Dendritic cell treated with granulocyte-macrophage colony-stimulating factor and Interleukin-4, amounts not matched to agents 40 ng/mL and 50 ng/mL, for 4 days (primary cell): Measurements from ENCODE around the gene TRIO.

Experiments
- H3K27ac Mint-ChIP-seq: one replicate; pipeline ENCODE4 v1.8.0; 2022; ENCODE audit warnings: mild to moderate bottlenecking, mixed read lengths
- H3K27me3 Mint-ChIP-seq: one replicate; pipeline ENCODE4 v1.8.0; 2022; ENCODE audit warnings: mild to moderate bottlenecking, mixed read lengths
- H3K36me3 Mint-ChIP-seq: one replicate; pipeline ENCODE4 v1.8.0; 2022; ENCODE audit warnings: low read depth, mixed read lengths
- H3K4me1 Mint-ChIP-seq: one replicate; pipeline ENCODE4 v1.8.0; 2022; ENCODE audit warnings: low read depth, mixed read lengths
- H3K4me3 Mint-ChIP-seq: one replicate; pipeline ENCODE4 v1.8.0; 2022; ENCODE audit warnings: mild to moderate bottlenecking, moderate library complexity, mixed read lengths
- H3K9me3 Mint-ChIP-seq: one replicate; pipeline ENCODE4 v1.8.0; 2022; ENCODE audit warnings: mixed read lengths
- intact Hi-C: fragments of 100-400 bp; cut with micrococcal nuclease; formaldehyde crosslinking; loops from one replicate; pipeline ENCODE4 v1.15.0; 2022

TRIO gene

DNA sequence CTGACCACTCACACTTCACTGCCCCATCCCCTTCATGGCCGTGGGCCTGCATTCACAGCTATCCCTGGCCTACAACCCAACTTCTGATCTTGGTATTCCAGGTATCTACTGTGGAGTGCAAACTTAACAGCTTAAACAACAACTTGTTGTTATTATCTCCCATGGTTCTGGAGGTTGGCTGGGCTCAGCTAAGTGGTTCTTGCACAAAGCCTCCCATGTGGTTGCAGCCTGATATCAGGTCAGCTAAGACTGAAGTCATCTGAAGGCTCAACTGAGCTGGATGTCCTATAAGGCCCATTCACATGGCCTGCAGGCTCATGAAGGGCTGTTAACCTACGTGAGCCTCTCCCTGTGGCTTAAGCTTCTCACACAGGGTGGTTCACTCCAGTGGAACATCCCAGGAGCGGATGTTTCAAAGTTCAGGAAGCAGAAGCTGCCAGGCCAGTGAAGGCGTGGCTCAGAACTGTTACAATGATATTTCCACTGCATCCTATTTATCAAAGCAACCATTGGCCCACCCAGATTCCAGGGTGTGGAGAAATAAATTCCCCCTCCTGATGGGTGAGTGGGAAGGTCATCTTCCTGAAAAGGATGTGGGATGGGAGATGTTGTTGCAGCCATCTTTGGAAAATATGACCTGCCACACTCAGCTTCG lies 30.0 kb upstream of the TRIO start:
- peaks cover 2% of the 10 kb centered on the region for H3K27me3 Mint-ChIP-seq
- intact Hi-C loops, result no loop called here
- H3K9me3 Mint-ChIP-seq, result no peaks in the 10 kb centered on the region
- no peak overlapping the region for H3K4me3 Mint-ChIP-seq
- H3K36me3 Mint-ChIP-seq, result no peaks in the 10 kb centered on the region
- no peak overlapping the region for H3K27ac Mint-ChIP-seq
- H3K4me1 Mint-ChIP-seq, result peaks cover 16% of the 10 kb centered on the region

DNA sequence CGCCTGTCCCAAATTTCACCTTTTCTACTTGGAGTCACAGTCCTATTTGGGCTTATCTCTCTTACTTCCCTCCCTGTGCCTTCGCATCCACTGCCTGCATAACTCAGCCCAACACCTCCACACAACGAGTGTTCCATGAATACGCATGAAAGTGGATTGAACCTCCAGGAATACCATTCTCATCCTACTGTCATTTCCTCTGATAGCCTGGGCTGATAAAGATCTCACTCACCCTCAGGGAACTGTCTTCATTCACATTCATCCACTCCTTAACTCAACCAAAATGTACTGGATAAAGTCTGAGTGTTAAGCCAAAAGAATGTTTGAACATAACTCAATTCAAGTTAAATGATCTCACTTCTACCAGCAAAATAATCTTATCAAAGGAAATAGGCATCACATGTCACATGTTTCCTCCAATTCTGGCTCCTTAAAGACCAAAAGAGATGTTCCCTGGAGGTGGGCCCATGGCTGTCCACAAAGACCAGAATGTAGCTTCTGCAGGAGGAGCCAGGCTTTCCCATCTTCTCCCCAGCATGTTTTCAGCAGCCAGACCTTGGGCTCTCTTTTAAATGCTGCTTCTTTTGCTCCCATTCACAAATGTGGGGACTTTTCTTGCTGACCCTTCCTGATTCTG lies 28.4 kb upstream of the TRIO start:
- Mint-ChIP-seq H3K27me3 (no peaks in the 10 kb centered on the region), H3K4me1 (no peaks in the 10 kb centered on the region), H3K9me3 (no peaks in the 10 kb centered on the region), H3K27ac (no peak overlapping the region), H3K36me3 (no peaks in the 10 kb centered on the region), H3K4me3 (no peak overlapping the region)
- intact Hi-C loops, result no loop called here

- intact Hi-C loops, result no loop called here
- no peaks in the 10 kb centered on the region for H3K27me3 Mint-ChIP-seq
- H3K36me3 Mint-ChIP-seq, result no peaks in the 10 kb centered on the region
- no peak overlapping the region for H3K27ac Mint-ChIP-seq
- no peaks in the 10 kb centered on the region for H3K9me3 Mint-ChIP-seq
- H3K4me1 Mint-ChIP-seq, result no peaks in the 10 kb centered on the region
- no peak overlapping the region for H3K4me3 Mint-ChIP-seq
These were observed 27.7 kb upstream of the TRIO start for GRCh38 chr5:14115323-14115895.

DNA sequence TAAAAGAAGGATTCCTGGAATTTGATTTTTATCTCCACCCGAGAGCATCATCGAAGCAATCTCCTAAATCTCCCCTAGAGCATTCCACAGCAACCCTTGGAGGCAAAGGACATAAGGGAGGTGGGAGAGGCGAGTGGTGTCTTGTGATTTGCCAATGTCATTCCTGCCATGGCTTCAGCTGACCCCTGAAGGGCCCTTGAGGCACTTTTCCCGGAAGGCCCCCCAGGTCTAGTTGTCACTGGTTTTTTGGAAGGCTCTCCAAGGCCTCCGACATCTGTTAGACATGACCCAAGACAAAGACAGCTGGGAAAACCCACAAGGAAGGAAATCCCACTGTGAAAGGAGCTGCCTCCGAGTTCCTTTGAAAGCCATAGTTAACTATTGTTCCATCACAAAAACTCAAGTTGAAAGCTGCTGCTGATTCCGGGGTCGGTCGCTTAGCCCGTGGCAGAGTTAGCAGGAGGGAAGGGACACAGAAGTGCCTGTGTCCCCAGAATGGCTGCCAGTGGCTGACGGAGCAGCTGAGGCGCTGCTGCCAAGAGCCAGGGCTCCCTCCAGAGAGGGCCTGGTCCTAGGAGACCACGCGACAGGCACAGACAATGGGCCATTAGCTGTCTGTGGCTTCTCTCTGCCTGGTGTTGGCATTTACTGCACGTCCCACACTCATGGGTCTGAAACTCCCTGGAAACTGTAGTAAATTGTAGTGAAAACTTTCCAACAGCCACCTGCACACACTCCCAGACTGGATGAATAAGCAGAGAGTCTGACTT lies 24.4 kb upstream of the TRIO start:
- intact Hi-C loops, result no loop called here
- H3K36me3 Mint-ChIP-seq, result no peaks in the 10 kb centered on the region
- H3K9me3 Mint-ChIP-seq, result no peaks in the 10 kb centered on the region
- H3K4me3 Mint-ChIP-seq, result no peak overlapping the region
- H3K27me3 Mint-ChIP-seq, result no peaks in the 10 kb centered on the region
- H3K27ac Mint-ChIP-seq, result no peak overlapping the region
- H3K4me1 Mint-ChIP-seq, result no peaks in the 10 kb centered on the region

GRCh38 chr5:14120176-14120575 lies 23.0 kb upstream of the TRIO start:
- Mint-ChIP-seq H3K9me3 (no peaks in the 10 kb centered on the region), H3K27ac (no peak overlapping the region), H3K4me1 (no peaks in the 10 kb centered on the region), H3K36me3 (no peaks in the 10 kb centered on the region), H3K27me3 (no peaks in the 10 kb centered on the region), H3K4me3 (no peak overlapping the region)
- intact Hi-C loops, result no loop called here

DNA sequence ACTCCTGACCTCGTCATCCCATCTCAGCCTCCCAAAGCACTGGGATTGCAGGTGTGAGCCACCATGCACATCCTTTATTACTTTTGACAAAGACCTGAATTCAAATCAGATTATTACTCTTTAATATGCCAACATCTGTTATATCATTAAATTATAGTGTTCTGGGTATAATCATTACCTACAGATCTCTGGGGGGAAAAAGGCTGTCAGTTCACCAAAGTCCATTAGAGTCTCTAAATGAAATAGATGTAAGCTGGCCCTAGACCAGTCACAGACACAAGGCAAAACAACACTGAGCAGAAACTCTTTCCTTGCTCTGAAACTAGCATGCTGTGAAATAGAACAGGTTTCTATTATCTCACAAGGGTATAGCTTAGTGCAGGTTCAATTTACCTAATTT lies 21.6 kb upstream of the TRIO start:
- H3K9me3 Mint-ChIP-seq, result no peaks in the 10 kb centered on the region
- H3K36me3 Mint-ChIP-seq, result no peaks in the 10 kb centered on the region
- H3K4me1 Mint-ChIP-seq, result no peaks in the 10 kb centered on the region
- intact Hi-C loops, result no loop called here
- H3K27me3 Mint-ChIP-seq, result no peaks in the 10 kb centered on the region
- no peak overlapping the region for H3K4me3 Mint-ChIP-seq
- H3K27ac Mint-ChIP-seq, result no peak overlapping the region

- H3K4me1 Mint-ChIP-seq, result no peaks in the 10 kb centered on the region
- no peak overlapping the region for H3K27ac Mint-ChIP-seq
- H3K4me3 Mint-ChIP-seq, result no peak overlapping the region
- H3K9me3 Mint-ChIP-seq, result no peaks in the 10 kb centered on the region
- no peaks in the 10 kb centered on the region for H3K27me3 Mint-ChIP-seq
- no peaks in the 10 kb centered on the region for H3K36me3 Mint-ChIP-seq
- intact Hi-C loops, result no loop called here
These were observed 21.1 kb upstream of the TRIO start for GRCh38 chr5:14122089-14122488.

DNA sequence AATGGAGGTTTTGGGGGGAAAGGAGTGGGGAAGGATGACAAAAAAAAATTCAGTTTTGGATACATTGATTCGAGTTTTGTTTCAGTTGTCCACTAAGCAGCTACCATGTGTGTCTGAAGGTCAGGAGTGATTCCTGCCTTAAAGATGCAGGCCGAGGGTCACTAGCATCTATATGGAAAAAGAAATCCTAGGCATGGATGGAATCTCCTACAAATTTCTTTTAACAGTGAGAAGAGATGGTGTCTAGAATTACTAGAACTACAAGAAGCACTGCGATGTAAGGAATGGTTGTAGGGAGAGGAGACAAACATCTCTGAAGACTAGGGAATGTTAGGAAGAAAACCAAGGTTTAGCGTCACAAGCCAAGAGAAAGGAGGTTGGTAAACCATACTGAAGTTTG lies 19.6 kb upstream of the TRIO start:
- no peaks in the 10 kb centered on the region for H3K4me1 Mint-ChIP-seq
- no peaks in the 10 kb centered on the region for H3K27me3 Mint-ChIP-seq
- intact Hi-C loops, result no loop called here
- no peaks in the 10 kb centered on the region for H3K9me3 Mint-ChIP-seq
- no peak overlapping the region for H3K4me3 Mint-ChIP-seq
- H3K36me3 Mint-ChIP-seq, result no peaks in the 10 kb centered on the region
- H3K27ac Mint-ChIP-seq, result no peak overlapping the region

DNA sequence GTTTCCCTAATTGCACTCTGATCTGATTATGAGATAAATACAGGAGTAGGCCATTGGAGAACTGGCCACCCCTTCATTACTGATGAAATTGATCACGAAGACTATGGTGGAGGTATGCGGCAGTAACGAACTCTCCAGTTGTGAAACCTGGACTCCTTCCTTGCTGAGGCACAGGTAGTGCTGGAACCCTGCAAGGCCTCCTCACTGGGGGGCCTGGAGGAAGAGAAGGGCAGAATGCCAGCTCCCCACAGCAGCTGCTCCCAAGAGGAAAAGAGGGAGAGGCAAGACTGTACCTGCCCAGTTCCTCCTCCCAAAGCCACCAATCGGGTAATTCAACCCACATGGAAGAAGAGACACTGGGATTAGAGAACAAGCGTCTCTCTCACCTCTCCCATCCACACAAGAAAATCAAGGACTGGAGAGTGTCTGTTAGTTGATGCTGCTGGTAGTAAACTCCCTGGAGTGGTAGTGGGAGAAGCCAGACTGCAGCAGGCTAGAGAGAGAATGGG lies 19.1 kb upstream of the TRIO start:
- no peaks in the 10 kb centered on the region for H3K4me1 Mint-ChIP-seq
- H3K27ac Mint-ChIP-seq, result no peak overlapping the region
- H3K36me3 Mint-ChIP-seq, result no peaks in the 10 kb centered on the region
- H3K9me3 Mint-ChIP-seq, result no peaks in the 10 kb centered on the region
- H3K4me3 Mint-ChIP-seq, result no peak overlapping the region
- intact Hi-C loops, result no loop called here
- H3K27me3 Mint-ChIP-seq, result no peaks in the 10 kb centered on the region

DNA sequence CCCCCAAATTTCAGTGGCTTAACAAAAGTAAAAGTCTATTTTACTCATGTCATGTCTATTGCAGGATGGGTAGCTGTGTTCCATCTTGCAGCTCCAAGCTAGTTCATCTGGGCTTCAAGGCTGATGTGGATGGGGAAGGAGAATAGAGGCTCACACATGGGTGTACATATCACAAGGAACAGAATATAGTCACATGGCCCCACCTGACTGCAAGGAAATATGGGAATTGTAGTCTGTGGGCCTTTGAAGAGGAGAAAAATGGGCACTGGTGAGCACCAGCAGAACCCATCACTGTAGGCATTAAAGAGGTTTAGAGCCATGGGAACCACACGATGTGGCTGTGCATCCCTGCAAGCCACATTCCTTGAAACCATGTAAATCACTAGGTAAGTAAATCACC lies 17.9 kb upstream of the TRIO start:
- Mint-ChIP-seq H3K4me1 (no peaks in the 10 kb centered on the region), H3K9me3 (no peaks in the 10 kb centered on the region), H3K4me3 (no peak overlapping the region)

GRCh38 chr5:14127587-14127986 lies 15.6 kb upstream of the TRIO start:
- Mint-ChIP-seq H3K9me3 (no peaks in the 10 kb centered on the region), H3K4me3 (no peak overlapping the region), H3K4me1 (no peaks in the 10 kb centered on the region), H3K36me3 (no peaks in the 10 kb centered on the region), H3K27ac (no peak overlapping the region), H3K27me3 (peaks cover 4% of the 10 kb centered on the region)
- intact Hi-C loops, result no loop called here

More for the DNA sequence above, 17.9 kb upstream of the TRIO start:
- intact Hi-C loops, result no loop called here
- H3K36me3 Mint-ChIP-seq, result no peaks in the 10 kb centered on the region
- H3K27ac Mint-ChIP-seq, result no peak overlapping the region
- no peaks in the 10 kb centered on the region for H3K27me3 Mint-ChIP-seq

DNA sequence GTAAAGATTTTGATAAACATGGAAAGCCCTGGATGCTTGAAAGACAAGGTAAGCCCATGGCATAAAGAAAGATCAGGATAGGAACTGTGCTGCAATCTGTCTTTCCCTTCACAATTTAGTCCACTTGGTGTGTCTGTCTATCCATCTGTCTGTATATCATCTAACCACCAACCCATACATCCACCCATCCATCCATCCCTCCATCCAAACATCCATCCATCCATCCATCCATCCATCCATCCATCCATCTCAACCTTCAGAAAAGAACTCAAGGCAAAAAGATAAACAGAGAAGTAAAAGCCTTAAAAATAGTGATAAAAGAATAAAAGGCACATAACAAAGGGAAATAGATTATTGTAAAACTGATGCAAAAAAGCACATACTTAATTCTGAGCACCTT lies 15.1 kb upstream of the TRIO start:
- intact Hi-C loops, result no loop called here
- no peaks in the 10 kb centered on the region for H3K4me1 Mint-ChIP-seq

GRCh38 chr5:14129123-14129522 lies 14.0 kb upstream of the TRIO start:
- H3K27me3 Mint-ChIP-seq, result peaks cover 4% of the 10 kb centered on the region
- intact Hi-C loops, result no loop called here
- H3K4me3 Mint-ChIP-seq, result no peak overlapping the region
- H3K4me1 Mint-ChIP-seq, result no peaks in the 10 kb centered on the region
- no peaks in the 10 kb centered on the region for H3K9me3 Mint-ChIP-seq
- no peaks in the 10 kb centered on the region for H3K36me3 Mint-ChIP-seq
- no peak overlapping the region for H3K27ac Mint-ChIP-seq

More for the DNA sequence above, 15.1 kb upstream of the TRIO start:
- Mint-ChIP-seq H3K27ac (no peak overlapping the region), H3K4me3 (no peak overlapping the region), H3K9me3 (no peaks in the 10 kb centered on the region), H3K27me3 (peaks cover 4% of the 10 kb centered on the region), H3K36me3 (no peaks in the 10 kb centered on the region)

DNA sequence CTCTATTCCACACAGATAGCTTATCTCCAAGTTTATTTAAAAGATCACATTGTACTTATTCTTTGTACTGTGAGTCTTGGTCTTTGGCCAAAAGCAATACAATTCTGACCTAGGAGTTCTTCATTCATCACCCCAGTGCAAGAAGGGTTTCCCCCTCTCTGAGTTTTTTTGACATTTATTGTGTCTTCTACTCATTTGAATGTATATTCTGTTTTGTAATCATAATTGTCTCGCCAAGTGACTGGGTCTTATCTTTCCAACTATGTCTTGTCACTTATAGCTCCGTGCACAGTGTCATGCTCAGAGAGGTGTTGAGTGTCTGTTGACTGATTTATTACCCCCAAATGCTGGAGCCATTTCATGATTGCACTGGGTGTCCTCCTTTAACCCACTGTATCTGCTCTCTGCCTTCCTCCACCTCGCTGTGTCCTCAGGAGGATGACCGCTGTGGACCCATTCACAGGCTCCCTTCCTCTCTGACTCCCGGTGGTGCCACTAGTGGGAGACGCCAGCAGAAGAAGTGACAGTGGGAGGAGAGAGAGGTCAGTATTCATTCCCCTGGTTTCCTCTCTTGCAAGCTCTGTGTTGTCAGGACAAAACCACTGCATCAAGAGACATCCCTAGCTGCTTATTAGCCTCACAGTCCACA lies 11.2 kb upstream of the TRIO start:
- peaks cover 6% of the 10 kb centered on the region for H3K36me3 Mint-ChIP-seq
- intact Hi-C loops, result no loop called here
- no peak overlapping the region for H3K4me3 Mint-ChIP-seq
- no peaks in the 10 kb centered on the region for H3K4me1 Mint-ChIP-seq
- peaks cover 5% of the 10 kb centered on the region for H3K27me3 Mint-ChIP-seq
- peaks cover 16% of the 10 kb centered on the region for H3K9me3 Mint-ChIP-seq
- no peak overlapping the region for H3K27ac Mint-ChIP-seq
